ENCODE measurements around the gene POLD3.
"Not testable (repeated sequence)": the region's sequence is repeated elsewhere in the genome, so short reads cannot be mapped to it uniquely, and the experiment has no call there.

POLD3 gene

DNA sequence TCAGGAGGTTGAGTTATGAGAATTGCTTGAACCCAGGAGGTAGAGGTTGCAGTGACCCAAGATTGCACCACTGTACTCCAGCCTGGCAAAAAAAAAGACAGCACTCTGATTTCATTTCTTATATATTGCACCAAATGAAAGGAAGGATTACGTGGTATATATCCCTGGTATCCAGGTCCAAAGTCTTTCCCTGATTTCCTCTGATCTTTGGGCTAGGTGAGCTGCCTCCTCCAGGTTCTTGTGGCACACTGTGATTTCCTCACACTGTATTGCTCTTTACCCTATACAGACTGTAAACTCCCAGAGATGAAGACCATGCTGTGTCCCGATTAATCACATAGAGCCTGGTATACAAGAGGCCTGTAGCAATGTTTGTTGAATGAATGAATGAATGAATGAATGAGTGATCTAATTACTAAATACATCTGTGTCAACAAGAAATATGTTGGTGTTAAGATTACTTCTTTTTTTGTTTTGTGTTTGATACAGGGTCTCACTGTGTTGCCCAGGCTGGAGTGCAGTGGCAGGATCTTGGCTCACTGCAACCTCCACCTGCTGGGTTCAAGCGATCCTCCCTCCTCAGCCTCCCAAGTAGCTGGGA lies 9.3 kb upstream of the POLD3 start:
- DNase-seq (ENCODE audit: low read depth): no peak

DNA sequence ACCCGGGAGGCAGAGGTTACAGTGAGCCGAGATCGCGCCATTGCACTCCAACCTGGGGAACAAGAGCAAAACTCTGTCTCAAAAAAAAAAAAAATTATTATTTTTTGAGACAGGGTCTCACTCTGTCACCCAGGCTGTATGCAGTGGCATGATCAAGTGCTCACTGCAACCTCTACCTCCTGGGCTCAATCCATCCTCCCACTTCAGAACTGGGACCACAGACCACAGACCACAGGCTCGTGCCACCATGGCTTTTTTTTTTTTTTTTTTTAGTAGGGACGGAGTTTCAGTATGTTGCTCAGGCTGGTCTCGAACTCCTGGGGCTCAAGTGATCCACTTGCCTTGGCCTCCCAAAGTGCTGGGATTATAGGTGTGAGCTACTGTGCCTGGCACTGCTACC lies 1.9 kb upstream of the POLD3 start:
- not testable (repeated sequence) for DNase-seq (ENCODE audit: low read depth)

DNA sequence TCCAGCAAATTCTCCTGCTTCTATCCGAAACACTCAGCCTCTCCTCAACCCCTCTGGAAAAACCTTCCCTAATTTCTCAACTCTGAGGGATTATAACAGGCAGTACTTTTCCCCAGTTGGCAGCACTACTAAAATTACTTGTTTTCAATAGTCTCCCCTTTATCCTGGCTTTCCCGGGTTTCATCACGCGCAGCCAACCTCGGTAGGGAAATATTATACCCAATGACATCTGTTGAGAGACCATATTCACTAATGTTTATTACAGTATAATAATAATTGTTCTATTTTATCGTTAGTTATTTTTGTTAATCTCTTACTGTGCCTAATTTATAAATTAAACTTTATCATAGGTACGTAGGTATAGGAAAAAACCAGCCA lies 330 bp upstream of the POLD3 start:
- DNase-seq (ENCODE audit: low read depth): no peak

DNA sequence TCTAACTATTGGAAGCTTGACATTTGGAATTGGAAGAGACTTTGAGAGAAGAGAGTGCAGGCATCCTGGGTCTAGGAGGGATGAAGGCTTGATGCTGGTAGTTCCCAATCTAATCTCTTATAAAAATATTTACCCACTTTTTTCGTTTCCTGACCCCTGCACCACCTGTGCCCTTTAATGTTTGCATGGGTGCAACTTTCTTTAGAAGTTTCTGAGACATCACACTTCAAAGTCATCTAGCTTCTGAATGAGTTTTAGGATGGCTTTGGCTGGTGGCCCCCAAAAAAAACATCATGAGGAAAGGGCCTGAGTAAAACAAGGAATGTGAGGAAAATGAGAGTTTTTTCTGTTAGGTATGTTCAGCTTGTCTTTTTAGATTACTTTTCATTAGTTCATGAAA lies 1.1 kb downstream of the POLD3 start:
- DNase-seq (ENCODE audit: low read depth): no peak

DNA sequence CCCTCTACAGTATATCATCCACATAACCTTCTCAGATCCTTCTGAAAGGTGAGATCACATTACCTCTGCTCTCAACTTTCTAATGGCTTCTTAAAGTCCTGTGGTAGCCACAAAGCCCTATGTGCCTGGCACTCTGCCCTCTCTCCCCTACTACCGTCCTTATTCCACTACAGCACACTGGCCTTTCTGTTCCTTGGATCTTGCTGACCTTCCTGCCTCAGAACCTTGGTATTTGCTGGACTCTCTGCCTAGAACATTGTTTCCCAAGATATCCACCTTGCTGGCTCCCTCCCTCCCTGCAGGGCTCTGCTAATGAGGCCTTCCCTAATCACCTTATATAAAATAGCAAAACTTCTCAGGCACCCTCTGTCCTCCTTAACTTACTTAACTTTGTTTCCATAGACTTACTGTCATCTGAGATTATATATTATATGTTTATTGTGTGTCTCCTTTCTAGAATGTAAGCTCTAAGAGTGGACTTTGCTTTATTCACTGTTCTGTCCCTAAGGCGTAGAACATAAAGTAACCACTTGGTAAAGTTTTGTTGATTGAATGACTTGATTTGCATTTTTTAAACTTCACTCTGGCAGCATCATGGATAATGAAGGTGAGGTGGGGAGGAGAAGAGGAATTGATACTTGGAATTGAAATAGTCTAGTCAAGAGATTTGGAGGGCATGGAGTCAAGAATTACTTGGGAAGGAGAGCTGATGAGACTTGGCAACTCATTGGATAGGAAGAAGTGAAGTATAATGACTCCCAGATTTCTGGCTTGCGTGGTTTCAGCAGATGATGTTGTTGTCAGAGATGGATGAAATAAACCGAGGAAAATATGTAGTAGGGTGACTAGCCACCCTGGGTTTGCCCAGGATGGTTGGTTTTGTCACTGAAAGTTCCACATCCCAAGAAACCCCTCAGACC lies 10.5 kb downstream of the POLD3 start:
- DNase-seq (ENCODE audit: low read depth): no peak

DNA sequence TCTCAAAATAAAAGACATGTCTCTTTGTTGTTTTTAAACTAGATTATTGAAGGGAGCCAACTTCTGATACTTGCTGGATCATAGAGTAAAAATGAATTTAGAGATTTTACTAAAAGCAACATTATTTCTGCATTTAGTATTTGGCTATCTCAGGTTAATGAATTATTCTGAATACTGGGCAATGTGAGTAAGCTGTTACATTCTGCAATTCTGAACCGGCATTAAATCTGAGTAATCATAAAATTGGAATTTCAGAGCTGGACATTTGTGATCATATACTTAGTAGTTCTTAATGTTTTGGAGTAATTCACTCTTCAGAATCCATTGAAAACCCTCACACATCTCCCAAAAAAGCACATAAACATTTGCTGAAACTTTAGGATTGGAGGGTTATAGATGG lies 11.5 kb downstream of the POLD3 start:
- DNase-seq (ENCODE audit: low read depth): no peak

DNA sequence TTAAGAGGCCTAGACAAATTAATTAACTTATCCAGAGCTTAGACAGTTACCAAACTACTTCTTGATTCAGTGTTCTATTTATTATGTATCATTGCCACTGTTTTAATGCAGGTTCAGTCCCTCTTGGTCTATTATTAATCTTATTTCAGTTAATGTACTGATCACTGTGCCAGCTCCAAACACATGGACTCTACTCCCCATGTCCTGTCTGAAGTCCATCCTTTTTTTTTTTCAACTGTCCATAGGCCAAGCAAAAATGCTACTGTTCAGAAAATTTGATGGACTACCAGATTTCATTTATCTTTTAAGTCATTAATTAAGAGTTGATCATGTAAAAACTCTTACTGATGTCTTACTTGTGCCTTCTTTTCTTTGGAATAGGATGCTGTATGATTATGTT lies 11.9 kb downstream of the POLD3 start:
- DNase-seq (ENCODE audit: low read depth): no peak

DNA sequence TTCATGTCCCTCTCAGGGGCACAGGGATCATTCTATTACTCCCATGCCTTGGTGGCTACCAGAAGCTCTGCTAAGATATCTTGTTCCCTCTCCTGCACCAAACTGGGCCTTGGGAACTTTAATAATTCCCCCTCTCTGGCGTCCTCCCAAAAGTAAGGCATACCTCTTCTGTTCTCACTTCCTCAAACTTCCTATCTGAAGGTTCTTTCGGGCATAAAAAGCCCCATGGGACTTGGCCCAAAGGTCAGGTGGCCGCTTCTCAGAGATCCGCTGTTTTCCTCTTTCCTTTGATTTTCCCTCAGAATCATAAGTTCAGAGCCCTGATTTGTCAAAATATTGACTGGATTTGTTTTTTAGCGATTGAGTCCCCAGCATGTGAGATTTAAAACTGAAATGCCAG lies 13.0 kb downstream of the POLD3 start:
- no peak for DNase-seq (ENCODE audit: low read depth)

DNA sequence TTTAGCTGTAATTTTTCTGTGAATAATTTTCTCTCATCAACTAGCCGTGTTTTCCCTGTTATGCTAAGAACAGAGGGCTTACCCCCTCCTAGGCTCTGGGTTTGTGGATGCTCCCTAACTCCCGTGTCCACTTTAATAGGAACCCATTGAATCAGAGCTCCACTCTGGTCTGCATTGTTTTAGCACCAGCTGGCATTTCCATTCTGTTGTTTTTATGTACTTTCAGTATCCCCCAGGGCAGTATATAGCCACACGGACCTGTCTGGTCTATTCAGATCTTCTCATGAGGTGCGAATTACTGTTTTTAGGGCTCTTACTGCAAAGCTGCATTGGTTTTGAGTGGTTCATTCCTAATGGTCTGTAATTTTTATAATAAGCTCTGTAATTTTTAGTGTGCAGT lies 16.0 kb downstream of the POLD3 start:
- DNase-seq (ENCODE audit: low read depth): no peak

DNA sequence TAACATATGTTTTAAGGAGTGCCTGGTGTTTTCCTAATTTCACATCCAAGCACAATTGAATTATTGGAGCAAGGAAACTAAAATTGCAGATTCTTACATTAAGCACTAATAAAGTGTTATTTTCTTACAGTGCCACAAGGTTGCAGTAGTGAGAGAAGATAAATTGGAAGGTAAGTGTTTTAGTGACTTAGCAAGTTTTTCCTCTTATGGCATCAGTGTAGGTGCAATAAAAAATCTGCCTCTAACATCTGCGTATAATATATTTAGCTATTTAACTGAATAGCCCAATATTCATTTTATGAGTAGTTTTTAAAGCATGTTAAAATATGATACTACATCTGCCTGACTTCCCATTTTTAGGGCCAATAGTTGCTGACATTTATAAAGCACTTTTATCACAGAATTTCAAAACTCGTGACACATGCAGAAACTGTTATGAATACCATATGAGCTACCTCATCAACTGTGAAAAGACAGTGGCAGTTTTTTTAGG lies 19.0 kb downstream of the POLD3 start:
- no peak for DNase-seq (ENCODE audit: low read depth)

DNA sequence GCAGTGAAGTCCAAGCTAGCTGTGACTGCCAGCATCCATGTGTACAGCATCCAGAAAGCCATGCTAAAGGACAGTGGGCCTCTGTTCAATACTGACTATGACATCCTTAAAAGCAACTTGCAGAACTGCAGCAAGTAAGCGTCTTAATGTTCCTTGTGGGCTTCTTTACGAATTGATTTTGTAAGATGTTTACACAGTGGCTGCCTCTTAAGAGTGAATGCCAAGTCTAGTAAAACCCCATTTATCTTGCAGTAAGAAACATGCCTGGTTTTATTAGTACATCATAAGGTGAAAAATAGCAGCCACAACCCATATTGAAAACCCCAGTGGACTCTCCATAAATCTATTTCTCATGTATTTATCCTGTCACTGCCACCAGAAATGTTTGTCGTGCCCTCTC lies 20.5 kb downstream of the POLD3 start:
- no peak for DNase-seq (ENCODE audit: low read depth)

DNA sequence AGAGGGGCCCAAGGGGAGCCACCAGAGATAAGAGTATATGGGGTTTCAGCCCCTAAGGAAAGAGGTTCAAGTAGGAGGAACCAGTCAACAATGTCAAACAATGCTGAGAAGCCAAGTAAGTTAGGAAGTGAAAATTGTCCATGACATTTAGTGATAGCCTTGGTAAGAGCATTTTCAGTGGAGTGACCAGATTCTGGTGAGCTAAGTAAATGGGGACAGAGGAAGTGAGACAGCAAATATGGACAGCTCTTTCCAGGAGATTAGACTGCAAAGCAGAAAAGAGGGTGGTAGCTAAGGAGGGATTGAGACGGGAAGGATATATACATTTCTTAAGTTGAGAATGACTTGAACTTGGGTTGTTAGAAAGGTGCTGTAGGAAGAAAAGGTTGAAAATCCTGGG lies 22.9 kb downstream of the POLD3 start:
- DNase-seq (ENCODE audit: low read depth): no peak

DNA sequence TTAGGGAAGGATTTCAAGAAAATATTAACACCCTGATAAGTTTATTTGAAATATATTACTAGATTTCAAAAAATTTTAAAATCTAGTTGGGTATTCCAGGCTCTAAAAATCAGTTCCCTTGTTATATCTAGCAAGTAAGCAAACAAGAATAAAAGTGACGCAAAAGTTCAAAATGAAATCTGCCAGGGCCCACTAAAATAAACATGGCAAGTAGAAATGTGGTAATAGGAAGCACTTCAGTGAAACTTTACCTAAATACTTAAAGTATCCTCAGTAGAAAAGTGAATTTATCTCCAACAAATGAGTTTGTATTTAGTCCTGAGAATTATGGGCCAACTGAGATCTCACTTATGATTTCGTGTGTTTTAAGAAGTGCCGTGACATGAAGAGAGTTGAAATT lies 23.6 kb downstream of the POLD3 start:
- no peak for DNase-seq (ENCODE audit: low read depth)

DNA sequence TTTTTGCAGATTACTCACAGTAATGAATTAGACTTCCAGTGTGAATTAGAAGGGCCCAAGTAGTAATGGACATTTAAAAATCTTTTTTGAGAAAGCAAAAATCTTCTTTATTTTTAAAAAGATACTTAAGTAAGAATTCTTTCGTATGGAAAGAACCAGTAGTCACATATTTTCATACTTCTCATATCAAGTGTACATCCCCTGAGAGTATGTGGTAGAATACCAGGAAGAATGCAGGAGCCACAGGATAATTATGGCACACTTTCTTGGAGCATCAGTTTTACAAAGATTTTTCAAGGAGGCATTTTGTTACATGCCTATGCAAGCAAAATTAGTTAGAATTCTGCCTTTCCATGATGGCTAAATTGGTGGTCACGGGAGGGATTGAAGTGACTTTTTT lies 28.1 kb downstream of the POLD3 start:
- DNase-seq (ENCODE audit: low read depth): no peak

DNA sequence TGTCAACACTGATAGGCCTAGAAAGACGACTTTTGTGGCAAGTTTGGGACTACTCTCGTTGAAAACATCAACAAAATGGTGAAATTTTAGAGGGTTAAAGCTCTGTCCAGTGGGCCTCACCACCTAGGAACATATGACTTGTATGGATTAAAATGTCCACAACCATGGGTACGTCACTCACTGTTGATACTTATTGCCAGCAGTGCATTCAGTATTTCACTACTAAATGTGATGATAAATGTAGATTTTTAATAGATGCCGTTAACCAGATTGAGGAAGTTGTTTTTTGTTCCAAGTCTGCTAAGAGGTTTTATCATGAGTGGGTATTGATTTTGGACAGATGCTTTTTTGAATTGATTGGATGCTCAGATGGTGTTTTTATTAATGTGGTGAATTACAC lies 33.7 kb downstream of the POLD3 start:
- DNase-seq (ENCODE audit: low read depth): no peak

DNA sequence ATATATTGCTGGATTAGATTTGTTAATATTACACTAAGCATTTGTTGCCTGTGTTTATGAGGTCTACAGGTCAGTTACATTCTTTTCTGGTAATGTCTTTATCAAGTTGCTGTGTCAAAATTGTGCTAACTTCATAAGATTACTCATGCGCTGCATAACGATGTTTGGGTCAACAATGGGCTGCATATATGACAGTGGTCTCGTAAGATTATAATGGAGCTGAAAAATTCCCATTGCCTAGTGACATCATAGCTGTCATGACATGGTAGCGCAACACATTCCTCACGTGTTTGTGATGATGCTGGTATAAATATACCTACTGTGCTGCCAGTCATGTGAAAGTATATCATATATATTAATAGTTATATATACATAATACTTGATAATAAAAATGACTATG lies 34.2 kb downstream of the POLD3 start:
- no peak for DNase-seq (ENCODE audit: low read depth)

DNA sequence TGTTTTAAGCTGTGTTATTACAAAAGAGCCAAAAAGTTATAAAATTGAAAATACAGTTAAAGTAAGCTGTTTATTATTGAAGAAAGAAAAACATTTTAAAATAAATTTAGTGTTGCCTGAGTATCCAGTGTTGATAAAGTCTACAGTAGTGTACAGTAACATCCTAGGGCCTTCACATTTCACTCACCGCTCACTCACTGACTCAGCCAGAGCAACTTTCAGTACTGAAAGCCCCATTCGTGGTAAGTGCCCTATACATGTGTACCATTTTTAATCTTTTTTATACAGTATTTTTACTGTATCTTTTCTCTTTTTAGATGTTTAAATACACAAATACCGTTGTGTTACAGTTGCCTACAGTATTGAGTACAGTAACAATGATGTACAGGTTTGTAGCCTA lies 35.0 kb downstream of the POLD3 start:
- DNase-seq (ENCODE audit: low read depth): no peak

DNA sequence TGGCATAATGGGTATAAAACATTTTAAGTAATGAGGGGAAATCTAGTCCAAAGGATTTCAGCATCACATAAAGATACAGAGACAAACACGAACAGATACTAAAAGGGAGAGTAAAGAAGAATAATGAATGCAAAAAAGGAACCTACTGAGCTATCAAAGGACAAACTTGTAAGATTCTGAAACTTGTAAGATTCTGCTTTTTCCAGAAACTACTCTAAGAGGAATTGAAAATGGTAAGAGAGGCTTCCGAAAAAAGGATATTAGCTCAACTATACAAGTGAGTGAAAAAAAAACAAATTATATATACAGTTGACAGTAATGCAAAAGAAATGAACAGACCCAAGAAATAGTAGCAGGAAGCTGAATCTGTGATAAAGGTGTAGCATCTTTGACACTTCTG lies 37.7 kb downstream of the POLD3 start:
- DNase-seq (ENCODE audit: low read depth): no peak

DNA sequence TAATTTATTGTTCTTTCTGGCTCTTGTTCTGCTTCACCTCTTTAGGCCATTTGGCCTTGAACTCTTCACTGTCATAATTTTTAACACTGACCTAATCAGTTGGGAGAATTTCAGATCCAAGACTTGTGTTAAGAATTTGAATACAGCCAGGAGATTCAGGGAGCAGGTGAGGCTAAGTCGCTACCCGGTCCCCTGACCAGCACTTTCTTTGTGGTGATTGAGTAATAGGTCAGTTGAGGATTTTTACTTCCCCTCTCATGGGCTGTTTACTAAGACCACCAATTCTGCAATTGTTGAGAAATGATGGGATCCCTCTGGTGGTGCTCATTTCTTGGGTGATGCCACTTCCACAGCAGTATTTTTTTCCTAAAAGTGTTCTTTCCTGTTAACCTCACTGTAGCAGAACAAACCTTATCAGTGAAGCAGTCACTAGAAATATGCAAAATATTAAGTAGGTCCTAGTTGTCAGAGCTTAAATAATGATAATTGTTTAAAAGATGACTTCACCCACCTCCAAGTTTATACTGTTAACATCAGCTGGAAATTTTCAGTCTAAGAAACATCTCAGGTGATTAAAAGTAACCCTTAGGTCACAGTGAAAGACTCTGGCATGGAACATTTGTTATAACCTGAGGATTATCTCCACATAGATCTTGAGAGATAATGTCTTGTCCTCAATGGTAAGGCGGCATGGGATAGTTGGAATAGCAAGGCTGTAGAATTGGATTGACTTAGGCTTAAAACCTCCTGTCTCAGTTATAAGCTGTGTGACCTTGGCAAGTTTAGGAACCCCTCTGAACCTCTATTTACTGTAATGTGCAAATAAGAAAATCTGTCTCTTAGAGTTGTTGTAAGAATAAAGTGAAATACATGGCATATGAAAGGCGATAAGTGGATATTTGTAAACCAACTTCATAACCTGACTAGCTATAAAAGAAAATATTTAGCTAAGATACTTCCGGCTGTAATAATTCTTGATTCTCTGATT lies 41.3 kb downstream of the POLD3 start:
- no peak for DNase-seq (ENCODE audit: low read depth)

DNA sequence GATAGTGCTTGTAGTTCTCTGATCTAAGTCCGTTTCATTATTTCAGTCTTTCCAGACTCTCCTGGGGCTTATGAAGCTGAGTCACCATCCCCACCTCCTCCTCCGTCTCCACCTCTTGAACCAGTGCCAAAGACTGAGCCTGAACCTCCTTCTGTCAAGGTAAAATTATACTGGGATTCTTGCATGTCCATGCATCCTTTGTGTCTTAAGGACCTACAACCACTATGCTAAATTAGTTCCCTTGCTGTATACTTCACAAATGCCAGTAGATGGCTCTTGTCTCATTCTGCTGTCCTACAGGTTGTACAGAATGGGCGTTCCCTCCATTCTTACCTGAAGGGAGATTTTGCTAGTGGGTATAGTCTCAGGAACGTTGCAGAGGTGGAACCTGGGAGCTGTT lies 42.2 kb downstream of the POLD3 start:
- DNase-seq (ENCODE audit: low read depth): no peak

DNA sequence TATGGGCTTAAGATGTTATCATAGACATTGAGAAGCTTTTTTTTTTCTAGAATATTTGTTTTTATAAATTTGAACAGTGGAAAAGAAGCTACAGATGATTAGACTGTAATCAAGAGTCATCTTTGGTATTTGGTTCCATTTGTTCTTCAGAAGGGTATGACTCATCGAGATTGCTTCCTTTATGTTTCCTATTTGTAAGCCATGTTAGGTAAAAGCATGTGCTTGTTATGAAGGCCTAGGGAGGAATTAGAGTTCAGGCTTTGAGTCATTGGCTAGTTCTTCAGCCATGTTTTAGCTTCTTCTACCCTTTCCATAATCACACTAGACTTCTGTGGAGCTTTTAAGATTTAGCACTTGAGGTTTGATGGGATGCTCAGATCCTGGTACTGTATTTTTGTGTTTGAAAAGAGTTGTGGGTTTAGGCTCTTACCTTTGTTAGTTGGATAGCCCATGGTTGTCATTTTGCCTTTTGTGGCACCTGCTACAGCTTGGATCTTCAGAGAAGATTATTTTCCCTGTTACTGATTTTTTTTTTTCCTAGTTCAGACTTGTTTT lies 44.3 kb downstream of the POLD3 start:
- DNase-seq (ENCODE audit: low read depth): no peak

DNA sequence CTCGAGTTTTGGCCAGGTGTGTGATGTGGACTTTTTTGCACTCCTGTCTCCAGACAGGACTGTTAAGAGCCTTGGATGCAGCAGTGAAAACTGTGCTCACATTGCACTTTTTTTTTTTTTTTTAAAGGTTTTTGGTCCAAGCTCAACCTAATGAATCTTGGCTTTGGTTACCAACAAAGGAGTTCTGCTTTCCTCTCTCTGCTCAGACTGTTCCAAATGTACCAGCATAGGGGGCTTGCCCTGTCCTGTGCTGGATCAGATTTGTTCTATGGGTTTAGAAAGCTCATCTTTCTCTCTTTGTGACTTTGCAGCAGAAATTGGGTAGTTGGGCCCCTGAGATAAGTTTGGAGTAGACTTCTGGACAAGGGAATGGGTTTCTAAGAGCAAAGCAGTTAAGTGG lies 45.3 kb downstream of the POLD3 start:
- DNase-seq (ENCODE audit: low read depth): no peak
